ENCODE data around the gene FOXD1. TPM values are rescaled to one million over a fixed set of nuclear protein-coding genes. Genes with fewer than 3 reads are reported as not detected.

FOXD1 gene
- polyA plus RNA-seq, 2 of the 4 experiments (the other 2 are of a cell fraction) = 2.2 to 8.2 TPM

DNA sequence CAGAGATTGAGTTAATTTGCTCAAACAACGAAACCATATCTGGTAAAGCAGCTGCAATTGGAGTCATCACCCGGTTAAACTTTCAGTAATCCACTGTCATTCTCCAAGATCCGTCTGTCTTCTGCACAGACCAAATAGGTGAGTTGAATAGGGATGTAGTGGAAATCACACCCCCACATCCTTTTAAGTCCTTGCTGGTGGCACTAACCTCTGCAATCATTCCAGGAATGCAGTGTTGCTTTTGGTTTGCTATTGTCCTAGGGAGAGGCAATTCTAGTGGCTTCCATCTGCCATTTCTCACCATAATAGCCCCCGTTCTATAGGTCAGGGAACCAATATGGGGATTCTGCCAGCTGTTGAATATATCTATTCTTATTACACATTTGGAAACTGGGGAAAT lies 35.1 kb upstream of the FOXD1 start:
- ChIA-PET CTCF (interaction anchor here (1.2 to 1.5 kb wide), 2 partner anchors 13 to 29 kb away, joined by 3 read pairs; no protein-coding TSS in a partner anchor), POLR2A (no interaction called here)
- FAIRE-seq = no peak

GRCh38 chr5:73482383-73483136 lies 34.0 kb upstream of the FOXD1 start:
- FAIRE-seq = no peak
- Histone ChIP-seq H3K27ac (no peak overlapping the region), H3K9me3 (no peaks in the 10 kb centered on the region), H3K4me1 (no peaks in the 10 kb centered on the region), H3K4me3 (no peak overlapping the region), H3K4me2 (no peak overlapping the region)
- WGBS (ENCODE audit: missing lambda C conversion rate) = 65% methylated on average over 4 of the region's 4 CpGs
- ChIA-PET CTCF (interaction anchor here (0.5 to 1.3 kb wide), 5 partner anchors 23 to 1089 kb away, joined by 3 to 4 read pairs (median 3); no protein-coding TSS in a partner anchor), POLR2A (no interaction called here)
- TF ChIP-seq HOXA7 (CRISPR knock-in tag; IDR thresholded peaks at IDR 0.05) = no peak
- TF ChIP-seq CHD2 (IDR thresholded peaks at IDR 0.05; ENCODE audit: low read length, partially characterized antibody) = no peak
- TF ChIP-seq MYC (IDR thresholded peaks at IDR 0.05; ENCODE audit: borderline replicate concordance, low read length) = no peak
- no peak for TF ChIP-seq NPAS2 (CRISPR knock-in tag; IDR thresholded peaks at IDR 0.05; ENCODE audit: borderline replicate concordance)
- no peak for TF ChIP-seq CHD4 (IDR thresholded peaks at IDR 0.05; ENCODE audit: borderline replicate concordance)
- no peak for TF ChIP-seq BHLHE40 (IDR thresholded peaks at IDR 0.05; ENCODE audit: low read depth, low read length)
- TF ChIP-seq, protein P1, sequence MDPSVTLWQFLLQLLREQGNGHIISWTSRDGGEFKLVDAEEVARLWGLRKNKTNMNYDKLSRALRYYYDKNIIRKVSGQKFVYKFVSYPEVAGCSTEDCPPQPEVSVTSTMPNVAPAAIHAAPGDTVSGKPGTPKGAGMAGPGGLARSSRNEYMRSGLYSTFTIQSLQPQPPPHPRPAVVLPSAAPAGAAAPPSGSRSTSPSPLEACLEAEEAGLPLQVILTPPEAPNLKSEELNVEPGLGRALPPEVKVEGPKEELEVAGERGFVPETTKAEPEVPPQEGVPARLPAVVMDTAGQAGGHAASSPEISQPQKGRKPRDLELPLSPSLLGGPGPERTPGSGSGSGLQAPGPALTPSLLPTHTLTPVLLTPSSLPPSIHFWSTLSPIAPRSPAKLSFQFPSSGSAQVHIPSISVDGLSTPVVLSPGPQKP (IDR thresholded peaks at IDR 0.05; ENCODE audit: low read depth, low read length) = no peak
- no peak for TF ChIP-seq NR3C1 (IDR thresholded peaks at IDR 0.05)
- no peak for TF ChIP-seq MAFK (IDR thresholded peaks at IDR 0.05; ENCODE audit: partially characterized antibody)
- TF ChIP-seq, protein P2, sequence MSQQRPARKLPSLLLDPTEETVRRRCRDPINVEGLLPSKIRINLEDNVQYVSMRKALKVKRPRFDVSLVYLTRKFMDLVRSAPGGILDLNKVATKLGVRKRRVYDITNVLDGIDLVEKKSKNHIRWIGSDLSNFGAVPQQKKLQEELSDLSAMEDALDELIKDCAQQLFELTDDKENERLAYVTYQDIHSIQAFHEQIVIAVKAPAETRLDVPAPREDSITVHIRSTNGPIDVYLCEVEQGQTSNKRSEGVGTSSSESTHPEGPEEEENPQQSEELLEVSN (IDR thresholded peaks at IDR 0.05; ENCODE audit: borderline replicate concordance, low read depth) = no peak
- TF ChIP-seq SREBF2 (IDR thresholded peaks at IDR 0.05) = no peak
- no peak for TF ChIP-seq CEBPB (IDR thresholded peaks at IDR 0.05)
- no peak for TF ChIP-seq RCOR1 (IDR thresholded peaks at IDR 0.05; ENCODE audit: low read depth, low read length)
- TF ChIP-seq GATA3 (IDR thresholded peaks at IDR 0.05; ENCODE audit: borderline replicate concordance) = no peak
- TF ChIP-seq POLR2AphosphoS2 (conservative IDR thresholded peaks at IDR 0.05; ENCODE audit: low read length) = no peak
- TF ChIP-seq, protein P3, sequence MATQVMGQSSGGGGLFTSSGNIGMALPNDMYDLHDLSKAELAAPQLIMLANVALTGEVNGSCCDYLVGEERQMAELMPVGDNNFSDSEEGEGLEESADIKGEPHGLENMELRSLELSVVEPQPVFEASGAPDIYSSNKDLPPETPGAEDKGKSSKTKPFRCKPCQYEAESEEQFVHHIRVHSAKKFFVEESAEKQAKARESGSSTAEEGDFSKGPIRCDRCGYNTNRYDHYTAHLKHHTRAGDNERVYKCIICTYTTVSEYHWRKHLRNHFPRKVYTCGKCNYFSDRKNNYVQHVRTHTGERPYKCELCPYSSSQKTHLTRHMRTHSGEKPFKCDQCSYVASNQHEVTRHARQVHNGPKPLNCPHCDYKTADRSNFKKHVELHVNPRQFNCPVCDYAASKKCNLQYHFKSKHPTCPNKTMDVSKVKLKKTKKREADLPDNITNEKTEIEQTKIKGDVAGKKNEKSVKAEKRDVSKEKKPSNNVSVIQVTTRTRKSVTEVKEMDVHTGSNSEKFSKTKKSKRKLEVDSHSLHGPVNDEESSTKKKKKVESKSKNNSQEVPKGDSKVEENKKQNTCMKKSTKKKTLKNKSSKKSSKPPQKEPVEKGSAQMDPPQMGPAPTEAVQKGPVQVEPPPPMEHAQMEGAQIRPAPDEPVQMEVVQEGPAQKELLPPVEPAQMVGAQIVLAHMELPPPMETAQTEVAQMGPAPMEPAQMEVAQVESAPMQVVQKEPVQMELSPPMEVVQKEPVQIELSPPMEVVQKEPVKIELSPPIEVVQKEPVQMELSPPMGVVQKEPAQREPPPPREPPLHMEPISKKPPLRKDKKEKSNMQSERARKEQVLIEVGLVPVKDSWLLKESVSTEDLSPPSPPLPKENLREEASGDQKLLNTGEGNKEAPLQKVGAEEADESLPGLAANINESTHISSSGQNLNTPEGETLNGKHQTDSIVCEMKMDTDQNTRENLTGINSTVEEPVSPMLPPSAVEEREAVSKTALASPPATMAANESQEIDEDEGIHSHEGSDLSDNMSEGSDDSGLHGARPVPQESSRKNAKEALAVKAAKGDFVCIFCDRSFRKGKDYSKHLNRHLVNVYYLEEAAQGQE (IDR thresholded peaks at IDR 0.05) = no peak
- no peak for TF ChIP-seq RAD21 (conservative IDR thresholded peaks at IDR 0.05 in 1 of 2, IDR thresholded peaks at IDR 0.05 in 1 of 2)
- TF ChIP-seq FOSB (CRISPR knock-in tag; IDR thresholded peaks at IDR 0.05) = no peak
- no peak for TF ChIP-seq HDAC2 (IDR thresholded peaks at IDR 0.05)
- TF ChIP-seq BCL3 (IDR thresholded peaks at IDR 0.05) = no peak
- no peak for DNase-seq (ENCODE audit: low read depth in 1 of 2, low spot score in 1 of 2)
- ATAC-seq = no peak

More for the DNA sequence above, 35.1 kb upstream of the FOXD1 start:
- DNase-seq (ENCODE audit: low read depth in 1 of 2, low spot score in 1 of 2) (no peak), ATAC-seq (no peak)
- no peak overlapping the region for H3K27ac ChIP-seq
- H3K4me1 ChIP-seq = no peaks in the 10 kb centered on the region
- no peak for TF ChIP-seq HOXB13 (CRISPR knock-in tag; IDR thresholded peaks at IDR 0.05; ENCODE audit: low read depth)
- no peak for TF ChIP-seq CBX8 (IDR thresholded peaks at IDR 0.05)
- no peak for TF ChIP-seq MYC (IDR thresholded peaks at IDR 0.05; ENCODE audit: borderline replicate concordance, low read length)
- TF ChIP-seq, protein P4, sequence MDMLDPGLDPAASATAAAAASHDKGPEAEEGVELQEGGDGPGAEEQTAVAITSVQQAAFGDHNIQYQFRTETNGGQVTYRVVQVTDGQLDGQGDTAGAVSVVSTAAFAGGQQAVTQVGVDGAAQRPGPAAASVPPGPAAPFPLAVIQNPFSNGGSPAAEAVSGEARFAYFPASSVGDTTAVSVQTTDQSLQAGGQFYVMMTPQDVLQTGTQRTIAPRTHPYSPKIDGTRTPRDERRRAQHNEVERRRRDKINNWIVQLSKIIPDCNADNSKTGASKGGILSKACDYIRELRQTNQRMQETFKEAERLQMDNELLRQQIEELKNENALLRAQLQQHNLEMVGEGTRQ (IDR thresholded peaks at IDR 0.05) = no peak
- TF ChIP-seq NFE2L2 (conservative IDR thresholded peaks at IDR 0.05; ENCODE audit: low read length) = no peak
- no peak for TF ChIP-seq ATOH8 (CRISPR knock-in tag; IDR thresholded peaks at IDR 0.05; ENCODE audit: low read depth)
- TF ChIP-seq, protein P5, sequence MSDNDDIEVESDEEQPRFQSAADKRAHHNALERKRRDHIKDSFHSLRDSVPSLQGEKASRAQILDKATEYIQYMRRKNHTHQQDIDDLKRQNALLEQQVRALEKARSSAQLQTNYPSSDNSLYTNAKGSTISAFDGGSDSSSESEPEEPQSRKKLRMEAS (IDR thresholded peaks at IDR 0.05) = no peak
- WGBS (ENCODE audit: missing lambda C conversion rate) = 68% methylated on average over 4 of the region's 4 CpGs
- no peak overlapping the region for H3K4me3 ChIP-seq
- H3K9me3 ChIP-seq = no peaks in the 10 kb centered on the region
- no peak overlapping the region for H3K4me2 ChIP-seq
